Stimulated activated CD8-positive, alpha-beta memory T cell treated with anti-CD3 and anti-CD28 coated beads, Interleukin-2, amount 100 ng/mL, for 48 hours (primary cell): Measurements from ENCODE around the gene MTHFD1L.
A peak's percentile ranks its signal among the peaks of the same experiment; 100 is the strongest.
"Not testable (repeated sequence)": the region's sequence is repeated elsewhere in the genome, so short reads cannot be mapped to it uniquely, and the experiment has no call there.

ENCODE experiments used
- DNase-seq, 2 donors: peaks; one replicate each; pipeline ENCODE4 v3.0.0-alpha.2; 2020; ENCODE audit warnings: low read depth in 2 of 2

Gene MTHFD1L

DNA sequence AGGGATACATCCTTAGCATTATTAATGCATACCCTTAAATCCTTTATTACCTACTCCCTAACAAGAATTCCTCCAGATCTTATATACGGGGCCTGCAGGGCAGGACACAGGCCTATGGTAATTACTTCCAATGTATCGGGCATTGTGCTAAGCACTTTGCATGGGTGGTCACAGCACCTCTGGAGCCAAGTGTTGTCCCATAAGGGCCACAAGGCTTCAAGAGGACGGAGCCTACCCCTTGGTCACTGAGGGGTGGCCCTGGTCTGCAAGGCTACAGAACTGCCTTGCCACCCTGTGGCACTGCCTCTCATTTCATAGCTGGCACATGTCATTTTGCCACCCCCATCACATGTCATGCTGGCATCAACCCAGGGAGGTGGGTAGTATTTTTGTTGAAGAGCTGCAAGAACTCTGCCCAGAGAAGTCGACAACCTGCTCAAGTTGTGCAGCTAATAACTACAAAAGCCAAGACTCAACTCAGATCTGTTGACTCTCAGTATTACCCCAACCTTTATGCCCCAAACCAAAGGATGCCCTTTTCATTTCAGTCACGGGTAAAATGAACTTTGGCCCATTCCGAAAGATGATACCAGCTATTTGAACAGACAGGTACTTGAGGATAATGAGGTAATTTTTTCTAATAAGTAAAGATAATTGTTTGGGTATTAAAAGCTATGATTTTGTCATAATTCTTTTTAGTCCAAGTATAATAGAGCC lies 230.2 kb downstream of the MTHFD1L start:
- no peak for DNase-seq

DNA sequence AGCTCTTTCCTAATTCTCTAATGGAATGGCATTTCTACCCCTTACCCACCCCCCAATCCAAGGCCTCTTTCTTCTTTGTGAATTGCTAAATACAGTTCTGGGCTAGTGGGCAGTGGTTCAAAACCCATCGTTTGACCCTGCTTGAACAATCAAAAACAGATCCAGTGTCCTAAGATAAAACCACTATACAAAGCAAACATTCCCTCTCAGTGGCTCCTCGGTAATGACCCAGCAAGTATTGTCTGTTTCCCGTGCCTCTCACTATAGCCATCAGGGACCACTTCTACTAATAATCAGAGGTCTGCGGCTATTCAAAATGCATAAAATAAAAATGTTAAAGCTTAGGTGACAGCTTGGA lies 230.7 kb downstream of the MTHFD1L start:
- no peak for DNase-seq

DNA sequence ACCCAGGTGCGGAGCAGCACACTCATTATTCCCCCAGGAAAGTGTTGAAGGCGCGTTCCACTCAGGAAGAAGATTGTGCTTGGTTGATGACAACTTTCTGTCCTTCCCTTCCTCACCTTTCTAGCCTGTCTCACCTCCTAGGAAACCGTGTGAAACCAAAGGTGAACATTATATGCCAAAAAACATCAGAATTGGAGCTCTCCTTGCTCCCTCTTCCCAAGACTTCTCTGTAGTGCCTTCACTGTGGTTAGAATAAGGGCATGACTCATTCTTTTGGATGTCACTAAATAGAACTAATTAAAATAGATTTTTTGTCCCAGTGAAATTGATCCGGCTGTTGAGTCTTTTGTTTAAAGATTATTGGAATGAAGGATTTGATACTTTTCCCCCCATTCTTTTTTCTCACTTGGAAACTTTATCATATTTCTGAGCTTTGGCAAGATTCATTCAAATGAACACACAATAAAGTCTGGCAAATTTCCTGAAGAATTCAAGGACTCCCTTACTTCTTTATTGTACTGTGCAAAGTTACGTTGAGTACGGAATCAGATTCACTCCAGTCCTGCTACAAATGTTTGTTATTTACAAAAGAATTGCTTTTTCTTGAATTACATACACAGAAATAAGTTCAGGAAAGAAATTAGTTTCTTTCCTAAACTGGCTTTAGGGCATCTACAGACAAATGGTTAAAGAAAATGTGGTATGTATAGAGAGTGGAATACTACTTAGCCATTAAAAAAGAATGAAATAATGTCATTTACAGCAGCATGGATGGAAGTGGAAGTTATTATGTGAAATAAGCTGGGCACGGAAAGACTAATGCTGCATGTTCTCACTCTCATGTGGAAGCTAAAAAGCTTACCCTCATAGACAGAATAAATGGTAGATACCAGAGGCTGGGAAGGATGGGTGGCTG lies 231.4 kb downstream of the MTHFD1L start:
- no peak for DNase-seq

DNA sequence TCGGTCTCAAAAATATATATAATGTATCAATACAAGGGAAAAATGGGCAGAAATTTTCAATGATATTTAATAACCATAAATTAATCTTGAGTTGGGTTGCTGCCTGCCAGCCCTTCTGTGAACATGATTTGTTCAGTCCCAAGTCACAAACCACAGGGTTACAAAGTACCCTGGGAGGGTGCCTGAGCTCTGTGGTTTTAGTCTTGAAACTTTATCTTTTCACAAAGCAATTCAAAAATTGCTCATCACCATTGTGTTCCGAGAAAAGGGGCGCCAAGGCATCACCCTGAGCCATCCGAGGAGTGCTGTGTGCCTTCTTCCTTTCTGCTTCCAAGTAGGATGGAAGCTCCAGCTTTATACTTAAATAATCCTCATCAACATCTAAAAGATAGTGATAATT lies 232.7 kb downstream of the MTHFD1L start:
- DNase-seq = peak in 1 of 2 donors; percentile 8

DNA sequence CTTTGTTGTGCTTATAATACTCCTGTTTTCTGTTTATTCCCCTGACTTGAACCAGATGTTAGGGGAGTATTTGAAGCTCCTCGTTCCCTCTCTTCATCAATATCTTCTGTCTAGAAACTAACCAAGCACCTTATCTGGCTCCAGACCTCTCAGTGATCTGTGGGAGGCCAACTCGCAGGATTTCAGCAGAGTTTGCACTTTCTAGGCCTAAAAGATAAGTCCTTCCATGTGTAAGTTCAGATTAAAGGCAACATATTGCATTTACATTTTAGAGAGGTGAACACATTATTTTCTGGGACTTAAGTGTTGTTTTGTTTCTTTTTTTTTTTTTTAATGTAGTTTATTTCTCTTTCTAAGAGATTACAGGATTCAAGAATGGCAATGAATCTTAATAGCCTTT lies 234.8 kb downstream of the MTHFD1L start:
- DNase-seq = no peak

DNA sequence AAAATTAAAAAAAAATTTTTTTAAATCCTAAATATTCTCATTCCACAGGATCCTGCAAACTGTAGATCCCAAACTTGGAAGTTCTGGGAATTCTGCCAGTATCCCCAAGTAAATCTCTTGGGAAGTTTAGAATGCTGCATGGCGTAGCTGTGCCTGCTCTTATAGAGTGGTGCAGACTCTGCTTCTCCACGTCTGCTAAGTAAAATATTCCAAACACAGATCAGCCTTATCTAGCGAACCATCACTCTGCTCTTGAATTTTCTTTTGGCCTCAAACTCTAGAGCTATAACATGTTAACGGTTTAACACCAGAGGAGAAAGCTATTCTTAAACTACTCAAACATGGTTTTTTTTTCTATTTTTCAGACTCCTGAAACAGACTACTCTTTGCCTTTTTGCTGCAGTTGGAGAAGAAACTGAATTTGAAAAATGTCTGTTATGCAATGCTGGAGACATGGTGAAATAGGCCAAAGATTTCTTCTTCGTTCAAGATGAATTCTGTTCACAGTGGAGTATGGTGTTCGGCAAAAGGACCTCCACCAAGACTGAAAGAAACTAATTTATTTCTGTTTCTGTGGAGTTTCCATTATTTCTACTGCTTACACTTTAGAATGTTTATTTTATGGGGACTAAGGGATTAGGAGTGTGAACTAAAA lies 235.8 kb downstream of the MTHFD1L start:
- DNase-seq = no peak

DNA sequence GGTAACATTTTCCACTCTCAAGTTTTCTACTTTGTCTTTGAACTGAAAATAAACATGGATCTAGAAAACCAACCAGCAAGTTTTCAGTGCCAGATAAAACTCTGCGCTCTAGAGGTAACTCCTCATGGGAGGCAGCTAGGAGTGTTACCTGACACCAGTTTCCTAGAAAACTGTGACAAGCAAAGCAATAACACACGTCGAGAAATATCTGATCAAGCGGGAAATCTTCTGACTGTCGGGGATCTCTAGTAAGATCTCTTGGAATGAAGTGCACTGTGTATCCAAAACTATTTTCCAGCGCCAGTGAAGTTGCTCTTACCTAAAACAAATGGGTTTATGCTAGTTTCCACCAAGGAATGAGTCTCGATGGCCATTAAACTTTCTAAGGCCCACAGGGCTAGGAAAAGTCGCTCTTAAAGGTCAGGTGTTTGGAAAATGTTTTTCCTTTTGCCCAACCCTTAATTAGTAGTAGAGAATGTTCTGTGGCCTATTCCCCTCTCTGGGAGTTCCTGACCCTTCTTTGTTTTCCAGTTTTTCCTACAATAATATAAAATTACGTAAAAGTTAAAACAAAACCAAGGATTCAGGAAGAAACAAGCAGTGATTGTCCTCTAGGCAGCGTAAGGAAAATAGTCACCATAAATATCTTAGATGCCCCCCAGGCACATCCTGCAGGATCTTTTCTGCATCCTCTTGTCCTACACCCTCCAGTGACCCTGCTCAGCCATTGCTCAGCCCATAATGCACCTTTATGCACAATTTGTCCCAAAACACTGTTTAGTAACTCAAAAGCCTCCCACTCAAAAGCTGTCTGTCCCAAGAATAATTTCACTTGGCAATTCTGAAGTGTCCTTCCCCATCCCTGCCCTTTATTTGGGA lies 236.6 kb downstream of the MTHFD1L start:
- DNase-seq = no peak

DNA sequence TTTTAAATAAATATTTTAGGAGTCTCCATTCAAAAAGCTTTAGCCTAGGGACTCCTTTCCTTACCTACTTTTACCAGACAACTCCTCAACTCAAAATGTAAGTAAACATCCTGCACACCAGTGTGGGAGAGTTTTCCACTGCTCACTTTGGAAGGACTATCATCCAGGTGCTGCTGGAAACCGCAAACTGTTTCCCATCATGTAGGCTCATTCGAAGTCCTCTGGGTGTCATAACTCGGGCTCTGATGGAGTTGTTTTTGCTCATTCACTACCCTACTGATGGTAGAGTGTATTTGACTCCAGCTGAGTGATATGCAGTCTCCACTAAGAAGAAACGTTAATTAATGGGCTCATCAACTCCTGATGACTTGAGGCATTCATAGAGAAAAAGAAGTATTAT lies 237.8 kb downstream of the MTHFD1L start:
- DNase-seq = no peak

DNA sequence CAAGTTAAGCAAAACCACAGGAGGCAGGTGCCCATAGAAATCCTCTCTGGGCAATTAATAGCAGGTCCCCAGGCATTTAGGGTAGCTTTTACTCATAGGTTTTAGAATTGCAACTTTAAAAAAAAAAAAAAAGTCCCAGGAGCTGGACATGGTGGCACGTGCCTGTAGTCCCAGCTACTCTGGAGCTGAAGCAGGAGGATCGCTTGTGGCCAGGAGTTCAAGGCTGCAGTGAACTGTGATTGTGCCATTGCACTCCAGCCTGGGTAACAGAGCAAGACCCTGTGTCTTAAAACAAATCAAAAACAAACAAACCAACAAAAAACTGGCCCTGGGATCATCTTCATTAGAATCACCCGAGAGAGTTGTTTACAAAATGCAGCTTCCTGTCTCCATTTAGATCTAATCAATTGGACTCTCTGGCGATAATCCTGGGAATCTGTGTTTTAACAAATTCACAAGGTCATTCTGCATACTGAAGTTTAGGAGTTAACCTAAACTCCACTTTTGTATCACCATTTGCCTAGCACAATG lies 242.5 kb downstream of the MTHFD1L start:
- DNase-seq = no peak

DNA sequence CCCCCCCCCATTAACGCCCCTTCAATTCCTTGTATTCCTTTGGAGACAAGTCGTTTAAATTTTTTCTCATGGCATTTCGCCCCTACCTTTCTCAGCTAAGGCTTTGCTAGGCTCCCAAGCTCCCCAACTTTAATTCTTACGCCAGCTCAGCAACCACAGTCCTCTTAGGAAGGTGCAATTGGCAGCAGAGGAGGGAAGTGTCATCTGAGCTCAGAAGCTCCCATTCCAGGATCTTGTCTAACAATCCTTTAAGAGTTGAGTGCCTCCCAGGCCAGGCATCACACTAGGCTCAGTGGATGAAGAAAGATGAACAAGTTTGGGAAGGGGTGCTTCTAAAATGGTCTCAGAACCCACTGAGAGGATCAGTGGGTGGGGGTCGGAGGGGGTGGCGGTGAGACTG lies 243.0 kb downstream of the MTHFD1L start:
- no peak for DNase-seq

DNA sequence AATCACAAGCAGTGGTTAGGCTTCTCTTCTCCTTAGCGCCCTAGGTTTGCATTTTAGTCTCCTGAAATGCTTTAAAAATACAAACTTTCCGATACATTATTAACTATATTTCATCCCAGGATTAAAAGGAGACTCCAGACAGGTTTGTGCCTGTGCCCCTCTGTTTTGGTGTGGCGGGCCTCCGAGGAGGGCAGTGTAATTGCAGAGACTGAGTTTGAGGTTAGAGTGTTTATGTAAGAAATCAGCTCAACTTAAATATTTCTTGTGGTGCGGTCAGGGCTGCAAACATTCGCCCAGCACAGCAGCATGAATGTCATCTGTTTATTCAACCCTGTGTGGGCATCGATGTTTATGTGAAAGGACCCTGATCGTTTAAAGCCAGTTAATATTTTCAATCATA lies 243.9 kb downstream of the MTHFD1L start:
- DNase-seq = no peak

DNA sequence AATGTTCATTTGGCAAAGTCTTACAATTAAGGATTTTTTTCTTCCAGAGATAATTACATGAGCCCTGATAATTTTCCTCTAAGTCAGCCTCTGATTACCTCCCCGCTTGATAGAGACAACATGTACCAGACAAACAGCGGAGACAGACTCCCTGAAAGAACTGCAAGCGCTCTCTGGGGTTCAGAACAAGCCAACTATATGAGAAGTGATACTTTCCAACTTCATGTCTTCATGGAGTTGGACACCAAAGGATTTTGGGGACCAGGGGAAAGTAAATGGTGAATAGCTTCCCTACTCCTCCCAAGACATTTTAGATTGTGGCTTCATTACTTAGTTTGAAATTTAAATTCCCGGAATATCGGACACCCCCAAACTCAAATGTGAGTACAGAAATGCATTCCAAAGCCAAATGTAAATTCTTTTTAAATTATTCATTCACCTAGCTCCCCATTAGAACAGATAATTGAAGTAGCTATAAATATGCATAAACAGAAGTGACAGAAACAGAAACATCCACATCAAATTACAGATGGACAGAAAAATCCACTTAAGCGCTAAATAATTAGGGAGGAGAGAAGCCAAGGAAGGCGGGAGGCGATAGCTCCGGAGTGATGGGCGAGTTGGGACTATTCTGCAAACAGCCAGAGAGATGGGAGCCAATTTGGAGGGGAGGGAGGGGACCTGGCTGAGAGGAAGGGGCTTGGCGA lies 244.5 kb downstream of the MTHFD1L start:
- no peak for DNase-seq

DNA sequence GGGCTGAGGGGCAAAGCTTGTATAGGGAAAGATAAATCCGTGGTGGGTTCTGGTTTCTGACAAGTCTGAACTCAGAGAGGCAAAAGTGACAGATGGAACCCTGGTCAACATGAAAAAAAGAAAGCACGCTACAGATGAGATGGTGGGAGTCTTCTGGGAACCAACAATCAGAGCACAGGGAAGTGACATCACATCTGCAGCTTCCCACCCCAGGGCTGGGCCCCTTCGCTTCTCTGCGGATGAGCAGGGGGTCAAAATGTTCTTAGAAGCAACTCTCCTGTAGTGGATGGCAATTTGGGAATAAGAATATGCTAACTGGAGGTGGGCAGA lies 245.0 kb downstream of the MTHFD1L start:
- DNase-seq = no peak

DNA sequence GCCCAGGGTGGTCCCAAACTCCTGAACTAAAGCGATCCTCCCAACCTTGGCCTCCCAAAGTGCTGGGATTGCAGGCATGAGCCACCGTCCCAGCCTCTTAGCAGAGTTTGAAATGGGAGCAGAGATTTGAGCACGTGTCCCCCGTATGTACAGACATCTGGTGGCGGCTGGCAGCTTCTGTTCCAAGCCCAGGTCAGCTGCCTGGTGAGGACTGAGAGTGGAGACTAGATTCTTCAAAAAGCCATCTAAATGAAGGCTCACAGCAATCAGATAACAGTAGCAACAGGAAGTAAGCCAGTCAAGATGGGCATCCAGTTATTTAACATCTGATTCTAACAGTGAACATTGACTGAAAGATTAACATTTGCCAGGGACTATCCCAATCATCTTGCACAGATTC lies 246.2 kb downstream of the MTHFD1L start:
- DNase-seq = no peak

DNA sequence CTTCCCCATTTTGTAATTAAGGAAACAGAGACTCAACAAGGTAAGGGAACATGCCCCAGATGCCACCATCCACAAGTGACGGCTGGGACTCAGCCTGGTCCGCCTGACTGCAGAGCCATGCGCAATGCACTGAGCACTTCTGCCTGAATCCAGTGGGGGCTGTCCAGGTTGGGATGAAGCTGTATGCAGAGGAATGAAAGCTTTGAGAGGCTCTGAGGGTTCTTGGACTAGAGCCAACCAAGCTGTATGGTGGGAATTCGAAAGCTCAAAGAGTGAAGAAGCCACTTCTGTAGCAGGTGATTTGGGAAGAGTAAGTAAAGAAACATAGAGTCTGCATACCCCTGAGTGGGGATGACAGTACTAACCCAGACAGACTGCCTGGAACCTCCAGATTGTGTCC lies 246.6 kb downstream of the MTHFD1L start:
- DNase-seq = no peak

DNA sequence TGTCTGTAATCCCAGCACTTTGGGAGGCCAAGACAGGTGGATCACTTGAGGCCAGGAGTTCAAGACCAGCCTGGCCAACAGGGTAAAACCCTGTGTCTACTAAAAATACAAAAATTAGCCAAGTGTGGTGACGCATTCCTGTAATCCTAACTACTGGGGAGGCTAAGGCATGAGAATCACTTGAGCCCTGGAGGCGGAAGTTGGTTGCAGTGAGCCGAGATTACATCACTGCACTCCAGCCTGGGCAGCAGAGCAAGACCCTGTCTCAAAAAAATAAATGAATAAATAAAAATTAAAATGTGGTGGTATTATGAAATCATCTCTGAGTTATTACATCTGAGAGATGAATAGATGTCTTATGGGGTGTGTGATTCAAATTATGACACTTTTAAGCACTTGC lies 247.4 kb downstream of the MTHFD1L start:
- DNase-seq = not testable (repeated sequence)

DNA sequence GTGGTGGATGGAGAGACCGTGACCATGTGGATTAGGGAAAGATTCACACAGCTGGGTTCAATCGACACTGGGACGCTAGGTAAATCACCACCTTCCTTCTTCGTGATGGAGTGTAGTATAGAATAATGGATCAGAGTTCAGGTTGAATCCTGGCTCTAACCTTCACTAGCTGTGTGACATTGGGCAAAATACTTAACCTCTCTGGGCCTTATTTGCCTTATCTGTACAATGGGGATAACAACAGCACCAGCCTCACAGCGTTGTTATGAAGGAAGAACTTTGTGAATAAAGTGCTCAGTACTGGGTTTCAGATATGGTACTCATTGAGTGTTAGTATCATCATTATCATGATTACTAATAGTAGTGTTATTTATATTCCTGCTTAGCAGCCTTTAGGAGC lies 248.1 kb downstream of the MTHFD1L start:
- no peak for DNase-seq

DNA sequence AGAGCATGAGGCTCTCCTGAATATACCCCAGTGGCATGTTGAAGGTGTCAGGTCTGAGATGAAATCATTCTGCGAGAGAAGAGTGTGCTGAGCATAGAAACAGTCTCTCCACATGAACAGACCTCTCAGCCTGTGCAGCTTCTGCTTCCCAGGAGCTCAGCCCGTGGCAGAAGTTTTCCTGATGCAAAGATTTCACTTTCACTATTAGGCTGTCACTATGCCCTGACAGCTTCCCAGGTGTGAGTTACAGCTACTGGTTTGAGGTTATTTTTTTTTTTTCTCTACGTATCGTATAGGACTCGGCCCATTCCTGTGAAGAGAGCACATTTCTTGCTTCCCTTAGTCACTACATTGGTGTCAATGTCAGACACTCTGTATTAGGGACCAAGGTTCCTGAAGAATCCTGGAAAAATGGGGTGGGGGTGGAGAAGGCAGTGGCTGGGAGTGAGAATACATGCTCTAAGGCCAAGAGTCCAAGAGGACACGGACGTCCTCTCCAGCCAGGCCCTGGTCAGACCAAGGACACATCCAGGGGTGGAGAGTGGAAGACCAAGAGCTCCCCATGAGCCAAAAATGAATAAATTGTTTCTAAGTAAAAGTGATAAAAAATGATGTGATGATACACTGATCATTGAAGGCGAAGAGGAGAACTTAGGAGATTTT lies 253.1 kb downstream of the MTHFD1L start:
- DNase-seq = no peak

DNA sequence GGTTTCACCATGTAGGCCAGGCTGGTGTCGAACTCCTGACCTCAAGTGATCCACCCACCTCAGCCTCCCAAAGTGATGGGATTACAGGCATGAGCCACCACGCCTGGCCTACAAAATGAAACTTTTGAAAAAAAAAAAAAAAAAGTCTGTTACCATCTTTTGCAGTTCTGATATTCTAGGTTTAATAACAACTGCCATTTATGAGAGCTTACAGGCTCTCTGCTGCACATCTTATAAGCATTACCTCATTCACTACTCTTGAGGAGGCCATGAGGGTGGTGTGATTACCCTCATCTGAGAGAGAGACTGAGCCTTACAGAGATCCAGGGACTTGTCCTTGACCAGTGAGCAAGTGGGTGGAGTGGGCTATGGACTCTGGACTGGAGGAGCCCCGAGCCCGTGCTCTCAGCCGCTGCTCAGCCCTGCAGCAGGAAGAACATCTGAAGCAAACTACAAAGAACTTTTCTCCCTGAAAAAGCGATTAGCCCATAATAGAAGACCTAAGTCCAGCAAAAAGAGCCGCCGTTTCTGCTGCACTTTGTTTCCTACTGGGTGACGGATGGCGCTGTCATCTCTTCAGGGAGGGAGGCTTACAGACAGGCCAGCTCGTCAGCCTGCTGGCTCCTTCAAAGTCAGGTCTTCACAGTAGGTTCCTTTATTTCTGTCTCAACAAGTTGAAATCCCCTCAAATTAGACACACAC lies 254.5 kb downstream of the MTHFD1L start:
- DNase-seq = no peak

DNA sequence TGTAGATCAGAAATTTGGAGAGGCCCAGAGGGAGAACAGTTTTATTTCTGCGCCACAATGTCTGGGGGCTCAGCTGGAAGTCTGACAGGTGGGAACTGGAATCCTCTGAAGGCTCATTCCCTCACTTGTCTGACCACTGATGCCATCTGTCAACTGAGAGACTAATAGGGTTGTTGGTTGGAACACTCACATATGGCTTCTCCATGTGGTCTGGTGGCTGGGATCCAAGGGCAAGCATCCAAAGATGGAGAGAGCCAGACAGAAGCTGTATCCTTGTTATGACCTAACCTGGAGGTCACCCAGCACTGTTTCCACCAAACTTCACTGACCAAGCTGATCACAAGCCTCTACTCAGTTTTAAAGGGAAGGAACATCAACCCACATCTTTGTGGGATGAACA lies 256.4 kb downstream of the MTHFD1L start:
- DNase-seq = no peak
